Naive thymus-derived CD4-positive, alpha-beta T cell (primary cell): ENCODE results near the gene TUBB4A. TPM values are rescaled to one million over a fixed set of nuclear protein-coding genes. Genes with fewer than 3 reads are reported as not detected.

Experiments
- ATAC-seq: fragments of 150-1000 bp; cut with Tn5 transposase; 2 replicates; pipeline ENCODE4 v1.10.0; 2021; ENCODE audit warnings: mild to moderate bottlenecking, moderate library complexity
- CTCF ChIA-PET: fragments of 350-600 bp; sonication (Branson Sonifier 250); formaldehyde crosslinking; loops from one replicate; lab custom pipeline; 2021; ENCODE audit warnings: antibody characterized with exemption; lab: Charles Lee
- POLR2A ChIA-PET: fragments of 350-600 bp; sonication (Branson Sonifier 250); formaldehyde crosslinking; loops from one replicate; lab custom pipeline; 2021; ENCODE audit warnings: antibody characterized with exemption, inconsistent platforms; lab: Charles Lee
- DNase-seq, 9 donors: peaks; one replicate each; pipeline versions ENCODE4 v3.0.0 to v3.0.0-alpha.2; 2020 to 2022; ENCODE audit warnings: mixed read lengths in 1 of 9
- H3K27ac ChIP-seq: one replicate; pipeline ENCODE4 v1.7.0; 2013; ENCODE audit warnings: mild to moderate bottlenecking, low read depth, low read length, moderate library complexity
- H3K27me3 ChIP-seq, 2 donors: one replicate each; pipeline ENCODE4 v1.7.0; 2013; ENCODE audit warnings: low read length in 2 of 2, mild to moderate bottlenecking in 2 of 2, moderate library complexity in 2 of 2; ENCODE audit not compliant: control insufficient read depth in 2 of 2, insufficient read depth in 2 of 2
- H3K36me3 ChIP-seq, 3 experiments: 1 replicate in 2 of 3; 2 replicates in 1 of 3; pipeline ENCODE4 v1.7.0; 2013; ENCODE audit warnings: low read length in 3 of 3, mild to moderate bottlenecking in 3 of 3, moderate library complexity in 1 of 3; ENCODE audit not compliant: insufficient read depth in 3 of 3, control insufficient read depth in 2 of 3
- H3K4me1 ChIP-seq, 2 donors: one replicate each; pipeline ENCODE4 v1.7.0; 2013; ENCODE audit warnings: low read length in 2 of 2, mild to moderate bottlenecking in 2 of 2, moderate library complexity in 1 of 2; ENCODE audit not compliant: control insufficient read depth in 2 of 2, insufficient read depth in 2 of 2
- H3K4me3 ChIP-seq: 2 replicates; pipeline ENCODE4 v1.7.0; 2013; ENCODE audit warnings: mild to moderate bottlenecking, low read length
- H3K9me3 ChIP-seq, 3 experiments: 1 replicate in 2 of 3; 2 replicates in 1 of 3; pipeline ENCODE4 v1.7.0; 2013; ENCODE audit warnings: low read length in 3 of 3; ENCODE audit not compliant: control insufficient read depth in 2 of 3
- H3K27ac Mint-ChIP-seq, 9 donors: one replicate each; pipeline ENCODE4 v1.8.0; 2020 to 2022; ENCODE audit warnings: mixed read lengths in 9 of 9, mild to moderate bottlenecking in 8 of 9, moderate library complexity in 5 of 9, inconsistent platforms in 2 of 9
- H3K27me3 Mint-ChIP-seq, 5 donors: one replicate each; pipeline ENCODE4 v1.8.0; 2021 to 2022; ENCODE audit warnings: mixed read lengths in 5 of 5, mild to moderate bottlenecking in 1 of 5
- H3K36me3 Mint-ChIP-seq, 5 donors: one replicate each; pipeline ENCODE4 v1.8.0; 2020 to 2022; ENCODE audit warnings: mixed read lengths in 5 of 5, mild to moderate bottlenecking in 3 of 5, inconsistent platforms in 1 of 5
- H3K4me1 Mint-ChIP-seq, 7 donors: one replicate each; pipeline ENCODE4 v1.8.0; 2020 to 2022; ENCODE audit warnings: mixed read lengths in 7 of 7, mild to moderate bottlenecking in 3 of 7, inconsistent platforms in 1 of 7
- H3K4me3 Mint-ChIP-seq, 10 donors: one replicate each; pipeline ENCODE4 v1.8.0; 2020 to 2022; ENCODE audit warnings: mild to moderate bottlenecking in 10 of 10, mixed read lengths in 10 of 10, moderate library complexity in 6 of 10, inconsistent platforms in 2 of 10
- H3K9me3 Mint-ChIP-seq, 11 donors: one replicate each; pipeline ENCODE4 v1.8.0; 2020 to 2022; ENCODE audit warnings: mixed read lengths in 11 of 11, mild to moderate bottlenecking in 4 of 11, inconsistent platforms in 1 of 11, moderate library complexity in 1 of 11
- intact Hi-C, 2 donors: fragments of 100-400 bp; cut with micrococcal nuclease; formaldehyde crosslinking; loops; one replicate each; pipeline ENCODE4 v1.15.1; 2023
- polyA plus RNA-seq, 2 donors: library from polyadenylated mRNA; unstranded; fragments of 300-500 nt; fragmentation: Illumina TruSeq; gene quantifications; one replicate each; pipeline ENCODE4 v1.2.3, GENCODE V29; 2021
- total RNA-seq, 6 experiments: library from RNA in 5 of 6; stranded (reverse) in 5 of 6; gene quantifications; 1 replicate in 5 of 6; 2 replicates in 1 of 6; pipeline ENCODE4 v1.2.3 and lab custom pipeline; 2021 to 2026

TUBB4A gene
- total and polyA plus RNA-seq, 7 experiments from 2014 or later, result 1.5 to 7.6 (median 2.6) TPM

DNA sequence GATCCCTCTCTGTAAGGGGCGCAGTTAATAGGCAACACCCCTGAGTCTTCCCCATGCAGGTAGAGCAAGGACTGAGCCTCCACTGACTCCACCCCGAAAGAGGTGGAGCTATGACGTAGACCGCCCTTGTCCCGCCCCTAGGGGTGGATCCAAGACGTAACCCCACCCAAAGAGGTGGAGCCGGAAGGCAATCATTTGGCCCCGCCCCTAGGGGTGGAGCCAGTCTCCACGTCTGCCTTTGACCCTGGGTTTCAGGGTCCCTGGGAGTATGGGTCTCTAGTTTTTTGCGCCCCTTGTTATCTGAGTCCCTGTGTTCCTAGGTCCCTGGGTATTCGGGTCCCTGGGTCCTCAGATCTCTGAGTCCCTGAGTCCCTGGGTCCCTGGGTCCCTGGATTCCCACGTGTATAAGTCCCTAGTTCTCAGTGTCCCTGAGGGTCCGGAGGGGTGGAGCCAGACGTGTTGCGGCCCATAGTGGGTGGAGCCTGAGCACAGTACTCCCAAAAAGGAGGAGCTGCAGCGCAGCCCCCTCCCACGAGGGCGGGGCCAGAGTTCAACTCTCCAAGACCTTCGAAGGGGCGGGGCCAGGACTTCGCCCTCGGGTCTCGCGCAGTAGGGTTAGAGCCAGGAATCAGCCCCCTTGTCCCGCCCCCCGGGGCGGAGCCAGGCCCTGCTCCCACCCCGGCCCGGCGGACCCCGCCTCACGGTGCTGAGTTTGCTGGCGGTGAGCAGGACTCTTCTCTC, 25.8 kb downstream of the TUBB4A start:
- Mint-ChIP-seq H3K27me3 (no peaks in the 10 kb centered on the region), H3K9me3 (no peaks in the 10 kb centered on the region), H3K27ac (peak overlapping the region in 5 of 9 donors; percentile 10 to 63 (median 38)), H3K4me3 (no peak overlapping the region), H3K4me1 (peaks cover 15 to 27% (median 19%) of the 10 kb centered on the region in 7 donors), H3K36me3 (peaks cover 0 to 16% (median 3%) of the 10 kb centered on the region in 5 donors)
- POLR2A ChIA-PET, result interaction anchor here (0.6 kb wide), 3 partner anchors 13 to 1092 kb away, joined by 3 to 4 read pairs (median 3); no protein-coding TSS in a partner anchor
- peak; percentile 49 to 75 (median 60) for DNase-seq
- no peaks in the 10 kb centered on the region for H3K9me3 ChIP-seq
- intact Hi-C loops, result loop anchor here in 1 of 2 donors (1.0 kb wide), 1 partner anchor 103 kb away; no protein-coding TSS in a partner anchor
- H3K27me3 ChIP-seq, result no peaks in the 10 kb centered on the region
- CTCF ChIA-PET, result interaction anchor here (0.6 kb wide), 2 partner anchors 15 to 28 kb away, joined by 3 to 4 read pairs; no protein-coding TSS in a partner anchor
- peaks cover 15 to 65% (median 18%) of the 10 kb centered on the region in 3 experiments for H3K36me3 ChIP-seq
- ATAC-seq, result peak; percentile 94
- H3K4me3 ChIP-seq, result no peak overlapping the region
- peaks cover 16 to 17% of the 10 kb centered on the region in 2 donors for H3K4me1 ChIP-seq
- H3K27ac ChIP-seq, result peak overlapping the region; percentile 1

DNA sequence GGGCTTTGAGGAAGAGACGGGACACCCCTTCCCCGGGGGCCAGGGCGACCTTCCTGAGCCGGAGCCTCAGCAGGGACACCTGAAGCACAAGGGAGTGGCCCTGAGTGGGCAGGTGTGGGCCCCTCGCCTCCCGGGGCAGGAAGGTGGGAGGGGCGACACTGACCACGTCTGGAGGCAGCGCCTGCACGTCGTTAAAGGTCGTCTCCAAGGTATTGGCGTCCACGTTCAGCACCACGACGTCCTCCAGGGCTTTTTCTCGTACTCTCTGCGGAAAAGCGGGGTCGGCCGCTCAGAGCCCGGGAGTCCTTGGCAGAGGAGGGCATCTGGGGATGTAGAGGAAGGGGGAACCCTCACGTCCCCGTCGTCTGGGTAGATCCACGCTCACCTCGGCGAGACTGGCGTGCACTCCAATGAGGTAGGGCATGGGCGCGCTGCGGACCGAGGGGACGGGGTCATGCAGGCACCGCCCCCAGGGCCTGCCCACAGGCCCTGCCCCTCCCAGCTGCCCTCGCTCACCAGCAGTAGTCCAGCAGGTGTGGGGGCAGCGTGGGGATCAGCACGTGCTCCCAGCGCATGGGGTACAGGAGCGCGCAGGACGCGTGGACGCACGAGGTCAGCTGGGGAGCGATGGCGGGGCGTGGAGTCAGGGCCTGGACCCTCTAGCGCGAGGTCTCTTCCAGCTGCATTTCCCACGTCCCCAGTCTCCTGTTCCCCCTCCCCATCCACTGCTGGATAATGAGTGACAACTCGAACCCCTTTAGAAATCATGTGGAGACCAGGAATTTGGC, 26.6 kb downstream of the TUBB4A start:
- Histone ChIP-seq H3K9me3 (no peaks in the 10 kb centered on the region), H3K27ac (no peak overlapping the region), H3K36me3 (peaks cover 15 to 71% (median 18%) of the 10 kb centered on the region in 3 experiments), H3K4me1 (peaks cover 13 to 17% of the 10 kb centered on the region in 2 donors), H3K4me3 (no peak overlapping the region), H3K27me3 (no peaks in the 10 kb centered on the region)
- ATAC-seq (no peak), DNase-seq (no peak)
- ChIA-PET CTCF (interaction anchor here (0.6 kb wide), 1 partner anchor 28 kb away, joined by 3 read pairs; no protein-coding TSS in a partner anchor), POLR2A (interaction anchor here (0.6 kb wide), 2 partner anchors 117 to 1093 kb away, joined by 3 to 4 read pairs; no protein-coding TSS in a partner anchor)
- no peaks in the 10 kb centered on the region for H3K27me3 Mint-ChIP-seq
- intact Hi-C loops, result loop anchor here in 1 of 2 donors (1.0 kb wide), 1 partner anchor 102 kb away; no protein-coding TSS in a partner anchor
- peaks cover 0 to 18% (median 3%) of the 10 kb centered on the region in 5 donors for H3K36me3 Mint-ChIP-seq
- H3K9me3 Mint-ChIP-seq, result no peaks in the 10 kb centered on the region
- no peak overlapping the region for H3K4me3 Mint-ChIP-seq
- H3K4me1 Mint-ChIP-seq, result peaks cover 7 to 20% (median 13%) of the 10 kb centered on the region in 7 donors
- peak overlapping the region in 4 of 9 donors; percentile 31 to 63 (median 44) for H3K27ac Mint-ChIP-seq

DNA sequence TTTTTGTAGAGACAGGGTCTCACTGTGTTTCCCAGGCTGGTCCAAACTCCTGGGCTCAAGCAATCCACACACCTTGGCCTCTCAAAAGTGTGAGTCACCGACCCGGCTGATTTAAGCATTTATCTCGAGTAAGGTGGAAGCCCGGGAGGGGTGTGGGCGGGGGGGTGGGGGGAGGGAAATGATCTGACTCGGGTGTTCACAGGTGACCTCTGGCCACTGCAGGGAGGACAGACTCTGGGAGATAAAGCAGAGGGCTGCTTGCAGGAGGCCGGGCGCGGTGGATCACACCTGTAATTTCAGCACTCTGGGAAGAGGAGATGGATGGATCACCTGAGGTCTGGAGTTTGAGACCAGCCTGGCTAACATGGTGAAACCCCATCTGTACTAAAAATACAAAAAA, 28.5 kb downstream of the TUBB4A start:
- intact Hi-C loops, result no loop called here
- Histone ChIP-seq H3K4me3 (no peak overlapping the region), H3K27me3 (no peaks in the 10 kb centered on the region), H3K36me3 (peaks cover 10 to 87% (median 18%) of the 10 kb centered on the region in 3 experiments), H3K4me1 (peaks cover 0 to 2% of the 10 kb centered on the region in 2 donors), H3K9me3 (no peaks in the 10 kb centered on the region), H3K27ac (no peak overlapping the region)
- peaks cover 0 to 5% (median 0%) of the 10 kb centered on the region in 7 donors for H3K4me1 Mint-ChIP-seq
- H3K9me3 Mint-ChIP-seq, result no peaks in the 10 kb centered on the region
- DNase-seq (no peak), ATAC-seq (no peak)
- H3K4me3 Mint-ChIP-seq, result no peak overlapping the region
- no peaks in the 10 kb centered on the region for H3K27me3 Mint-ChIP-seq
- ChIA-PET POLR2A (no interaction called here), CTCF (no interaction called here)
- peak overlapping the region in 4 of 9 donors; percentile 8 to 62 (median 38) for H3K27ac Mint-ChIP-seq
- H3K36me3 Mint-ChIP-seq, result peaks cover 0 to 20% (median 8%) of the 10 kb centered on the region in 5 donors

DNA sequence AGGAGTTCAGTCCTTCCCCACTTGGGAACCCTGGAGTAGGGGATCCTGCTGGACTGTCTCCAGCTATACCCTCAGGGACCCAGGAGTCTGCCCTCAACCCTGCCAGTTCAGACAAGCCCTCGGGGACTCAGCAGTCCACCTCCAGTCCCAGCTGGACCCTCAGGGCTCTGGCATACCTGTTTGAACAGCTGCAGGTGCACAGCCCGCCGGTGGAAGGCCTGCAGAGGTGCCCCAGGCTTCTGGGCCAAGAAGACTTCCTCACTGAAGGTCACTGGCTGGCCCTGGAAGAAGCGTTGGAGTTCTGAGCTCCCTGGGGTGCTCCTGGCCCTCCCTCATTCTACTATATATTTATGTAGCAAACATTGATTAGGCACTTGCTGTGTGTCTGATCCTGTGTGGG, 29.4 kb downstream of the TUBB4A start:
- DNase-seq (no peak), ATAC-seq (no peak)
- Mint-ChIP-seq H3K9me3 (no peaks in the 10 kb centered on the region), H3K36me3 (peaks cover 0 to 25% (median 8%) of the 10 kb centered on the region in 5 donors), H3K4me1 (peaks cover 0 to 5% (median 0%) of the 10 kb centered on the region in 7 donors), H3K4me3 (no peak overlapping the region), H3K27ac (peak overlapping the region in 1 of 9 donors; percentile 21), H3K27me3 (no peaks in the 10 kb centered on the region)
- ChIA-PET POLR2A (interaction anchor here (0.8 kb wide), 1 partner anchor 8 kb away, joined by 3 read pairs; the partner anchor contains the start of gene DENND1C), CTCF (interaction anchor here (0.6 kb wide), 1 partner anchor 48 kb away, joined by 3 read pairs; no protein-coding TSS in a partner anchor)
- no peak overlapping the region for H3K4me3 ChIP-seq
- no peaks in the 10 kb centered on the region for H3K27me3 ChIP-seq
- peaks cover 10 to 88% (median 18%) of the 10 kb centered on the region in 3 experiments for H3K36me3 ChIP-seq
- intact Hi-C loops, result no loop called here
- H3K27ac ChIP-seq, result no peak overlapping the region
- H3K4me1 ChIP-seq, result no peaks in the 10 kb centered on the region
- no peaks in the 10 kb centered on the region for H3K9me3 ChIP-seq

DNA sequence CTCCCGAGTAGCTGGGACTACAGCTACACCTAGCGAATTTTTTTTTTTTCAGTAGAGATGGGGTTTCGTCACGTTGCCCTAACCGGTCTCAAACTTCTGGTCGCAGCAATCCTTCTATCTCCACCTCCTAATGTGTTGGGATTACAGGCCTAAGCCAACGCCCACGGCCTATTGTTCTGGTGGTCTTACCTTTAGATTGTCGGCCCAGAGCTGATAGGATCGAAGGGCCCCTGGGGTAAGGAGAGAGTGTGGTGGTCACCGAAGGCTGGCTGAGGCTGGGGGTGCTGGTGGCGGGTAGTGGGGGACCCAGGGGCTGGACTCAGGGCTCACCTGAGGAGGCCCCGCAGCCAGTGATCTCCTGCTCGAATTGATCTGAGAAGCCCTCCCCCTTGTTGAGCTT, 31.0 kb downstream of the TUBB4A start:
- DNase-seq (no peak), ATAC-seq (no peak)
- POLR2A ChIA-PET, result interaction anchor here (1.0 kb wide), 1 partner anchor 14 kb away, joined by 6 read pairs; no protein-coding TSS in a partner anchor
- H3K27me3 Mint-ChIP-seq, result no peaks in the 10 kb centered on the region
- H3K9me3 Mint-ChIP-seq, result no peaks in the 10 kb centered on the region
- Histone ChIP-seq H3K27ac (no peak overlapping the region), H3K9me3 (no peaks in the 10 kb centered on the region), H3K4me1 (no peaks in the 10 kb centered on the region), H3K27me3 (no peaks in the 10 kb centered on the region), H3K36me3 (peaks cover 6 to 87% (median 7%) of the 10 kb centered on the region in 3 experiments), H3K4me3 (no peak overlapping the region)
- H3K4me3 Mint-ChIP-seq, result no peak overlapping the region
- CTCF ChIA-PET, result no interaction called here
- intact Hi-C loops, result no loop called here
- peaks cover 0 to 4% (median 0%) of the 10 kb centered on the region in 7 donors for H3K4me1 Mint-ChIP-seq
- H3K36me3 Mint-ChIP-seq, result peaks cover 0 to 30% (median 12%) of the 10 kb centered on the region in 5 donors
- H3K27ac Mint-ChIP-seq, result peak overlapping the region in 3 of 9 donors; percentile 9 to 53 (median 41)

DNA sequence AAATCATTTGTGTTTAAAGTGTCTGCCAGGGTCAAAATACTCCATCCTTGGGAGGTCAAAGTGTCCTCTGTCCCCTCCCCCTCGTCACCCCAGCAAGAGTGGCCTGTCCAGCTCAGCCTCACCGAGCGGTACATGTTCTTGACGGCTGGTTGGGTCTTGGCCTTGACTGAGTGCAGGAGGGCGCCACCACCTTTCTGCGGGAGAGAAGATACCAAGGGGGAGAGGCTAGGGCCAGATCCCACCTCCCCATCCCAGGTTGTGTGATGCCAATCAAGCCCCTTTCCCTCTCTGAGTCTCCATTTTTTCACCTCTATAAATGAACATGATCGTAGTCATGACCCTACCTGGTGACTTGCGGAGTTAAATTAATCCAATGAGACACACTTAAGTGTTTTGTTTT, 31.9 kb downstream of the TUBB4A start:
- H3K4me1 ChIP-seq, result no peaks in the 10 kb centered on the region
- intact Hi-C loops, result no loop called here
- H3K4me3 ChIP-seq, result no peak overlapping the region
- H3K36me3 Mint-ChIP-seq, result peaks cover 0 to 30% (median 12%) of the 10 kb centered on the region in 5 donors
- H3K27ac ChIP-seq, result no peak overlapping the region
- peaks cover 0 to under 1% (median 0%) of the 10 kb centered on the region in 5 donors for H3K27me3 Mint-ChIP-seq
- ATAC-seq (no peak), DNase-seq (no peak)
- ChIA-PET CTCF (interaction anchor here (0.6 to 1.2 kb wide), 2 partner anchors 11 to 35 kb away, joined by 3 read pairs; partner anchors contain the start of gene DENND1C), POLR2A (interaction anchor here (1.0 to 1.1 kb wide), 2 partner anchors 9 to 13 kb away, joined by 6 read pairs; no protein-coding TSS in a partner anchor)
- peak overlapping the region in 3 of 9 donors; percentile 16 to 52 (median 41) for H3K27ac Mint-ChIP-seq
- H3K27me3 ChIP-seq, result no peaks in the 10 kb centered on the region
- no peaks in the 10 kb centered on the region for H3K9me3 Mint-ChIP-seq
- H3K4me3 Mint-ChIP-seq, result no peak overlapping the region
- peaks cover 0 to 78% (median 0%) of the 10 kb centered on the region in 3 experiments for H3K36me3 ChIP-seq
- peaks cover 0 to 6% (median 0%) of the 10 kb centered on the region in 7 donors for H3K4me1 Mint-ChIP-seq
- H3K9me3 ChIP-seq, result no peaks in the 10 kb centered on the region
